GM18505 (cell line): ENCODE measurements around the gene NEUROD6.

Experiments used
- ATAC-seq: cut with Tn5 transposase; IDR thresholded peaks from one replicate; pipeline ENCODE4 v1.9.1; 2021; ENCODE audit not compliant: unreplicated experiment
- POLR2A ChIP-seq: IDR thresholded peaks from 4 replicates; pipeline ENCODE4 v1.6.1; 2011; ENCODE audit warnings: borderline replicate concordance; ENCODE audit not compliant: insufficient read depth, insufficient read length; ENCODE audit errors: extremely low read depth

The NEUROD6 gene

GRCh38 chr7:31340051-31340450 lies 475 bp downstream of the NEUROD6 start:
- no peak for ATAC-seq
- no peak for TF ChIP-seq POLR2A

- no peak for ATAC-seq
- TF ChIP-seq POLR2A, result no peak
These were observed 1.8 kb downstream of the NEUROD6 start for GRCh38 chr7:31338706-31339105.

- ATAC-seq, result no peak
These were observed 3.4 kb downstream of the NEUROD6 start for GRCh38 chr7:31337002-31337565.

GRCh38 chr7:31336202-31337001 lies 4.1 kb downstream of the NEUROD6 start:
- TF ChIP-seq POLR2A, result no peak
- ATAC-seq, result no peak

More at GRCh38 chr7:31337002-31337565, 3.4 kb downstream of the NEUROD6 start:
- TF ChIP-seq POLR2A, result no peak

- no peak for TF ChIP-seq POLR2A
These were observed 4.7 kb downstream of the NEUROD6 start for GRCh38 chr7:31335884-31336201.

GRCh38 chr7:31335161-31335856 lies 5.2 kb downstream of the NEUROD6 start:
- no peak for ATAC-seq
- TF ChIP-seq POLR2A, result no peak

More at GRCh38 chr7:31335884-31336201, 4.7 kb downstream of the NEUROD6 start:
- ATAC-seq, result no peak

- ATAC-seq, result no peak
- no peak for TF ChIP-seq POLR2A
These were observed 7.2 kb downstream of the NEUROD6 start for GRCh38 chr7:31333291-31333690.

- TF ChIP-seq POLR2A, result no peak
- ATAC-seq, result no peak
These were observed 13.5 kb downstream of the NEUROD6 start for GRCh38 chr7:31327071-31327470.

GRCh38 chr7:31326416-31326815 lies 14.1 kb downstream of the NEUROD6 start:
- TF ChIP-seq POLR2A, result no peak
- no peak for ATAC-seq

GRCh38 chr7:31323101-31323500 lies 17.4 kb downstream of the NEUROD6 start:
- TF ChIP-seq POLR2A, result no peak
- no peak for ATAC-seq

GRCh38 chr7:31320675-31321074 lies 19.9 kb downstream of the NEUROD6 start:
- TF ChIP-seq POLR2A, result no peak
- ATAC-seq, result no peak

GRCh38 chr7:31318313-31318712 lies 22.2 kb downstream of the NEUROD6 start:
- ATAC-seq, result no peak
- TF ChIP-seq POLR2A, result no peak

GRCh38 chr7:31316876-31317275 lies 23.6 kb downstream of the NEUROD6 start:
- no peak for ATAC-seq
- TF ChIP-seq POLR2A, result no peak

- no peak for ATAC-seq
- TF ChIP-seq POLR2A, result no peak
These were observed 24.8 kb downstream of the NEUROD6 start for GRCh38 chr7:31315758-31316157.
